Pancreas (tissue), 10 donors: ENCODE results near the gene PRDX4. TPM values are rescaled to one million over a fixed set of nuclear protein-coding genes. Genes with fewer than 3 reads are reported as not detected.

Experiments used
- ATAC-seq, 4 donors: fragments of 200-7000 bp; cut with Tn5 transposase; one replicate each; pipeline versions ENCODE4 v1.8.0 to v1.9.1; 2020; ENCODE audit warnings: mild to moderate bottlenecking in 4 of 4, moderate library complexity in 4 of 4
- DNase-seq, 6 donors: peaks; one replicate each; pipeline ENCODE4 v3.0.0-alpha.2; 2020
- FAIRE-seq: peaks from 2 replicates; lab custom pipeline; 2012; peaks lifted over from hg19 to GRCh38; lab: Jason Lieb, UNC
- H3K27ac ChIP-seq, 4 donors: fragments of 200-600 bp; sonication (generic); 1 replicate in 3 of 4; 2 replicates in 1 of 4; pipeline versions ENCODE4 v1.5.0 to v1.8.0; 2020
- H3K27me3 ChIP-seq, 4 donors: fragments of 200-600 bp; one replicate each; pipeline ENCODE4 v1.8.0; 2021
- H3K36me3 ChIP-seq, 3 donors: fragments of 200-600 bp; sonication (generic) in 1 of 3; one replicate each; pipeline versions ENCODE4 v1.5.0 to v1.8.0; 2020 to 2021
- H3K4me1 ChIP-seq, 3 donors: fragments of 200-600 bp; one replicate each; pipeline ENCODE4 v1.8.0; 2021
- H3K4me3 ChIP-seq, 4 donors: fragments of 200-600 bp; sonication (generic) in 2 of 4; one replicate each; pipeline versions ENCODE4 v1.5.0 to v1.8.0; 2020 to 2021
- H3K9me3 ChIP-seq, 4 donors: fragments of 200-600 bp; one replicate each; pipeline ENCODE4 v1.8.0; 2021
- WGBS, 2 donors: extraction: QIAGEN DNeasy Blood & Tissue Kit; methylation state at CpG; one replicate each; pipeline ENCODE4 v1.1.7; 2013; 5-methylcytosine and 5-hydroxymethylcytosine counted together
- intact Hi-C, 3 donors: fragments of 100-400 bp; cut with DNase I; formaldehyde crosslinking; loops; one replicate each; pipeline versions ENCODE4 v1.11.1 to v1.14.2; 2022
- polyA plus RNA-seq, 2 donors: library from polyadenylated mRNA; stranded (reverse); fragments of 200-250 nt; gene quantifications; one replicate each; pipeline ENCODE4 v1.2.3, GENCODE V29; 2013
- total RNA-seq, 6 donors: library from RNA; stranded (reverse); fragmentation: NEBNext Ultra II Directional in 4 of 6; extraction: Animal tissue kit (Norgen Biotek cat#: 25700) in 4 of 6; gene quantifications; one replicate each; pipeline versions ENCODE4 v1.2.1 to v1.2.4, GENCODE V29; 2021 to 2023
- TF ChIP-seq, protein P1 (sequence below), 4 donors: fragments of 200-600 bp; sonication (generic) in 3 of 4; IDR thresholded peaks; one replicate each; pipeline versions ENCODE4 v1.5.0 to v1.8.0; 2021; ENCODE audit warnings: antibody characterized with exemption in 4 of 4
- donor health status: healthy with polysubstance abuse.
- donor health status: DM: no; HTN: no; CAD: no; lungs with moderate emphysema.
- donor health status: DM: no; HTN: no; CAD: no.
- donor health status: control.
- donor health status: control.
- donor health status: Bipolar disorder and iron deficiency.
- donor health status: DM: yes; HTN: yes; CAD: no.
- donor health status: DM: no; HTN: no; CAD: no.
- donor health status: DM: no; HTN: no; CAD: no.
- donor health status: DM: yes; HTN: yes; CAD: no.

Gene PRDX4
- total RNA-seq (100 to 1,000 TPM; 128 to 222 (median 179) TPM), polyA plus RNA-seq (100 to 1,000 TPM in 1 of 2 donors, 10 to 100 TPM in 1; 48.4 to 119 TPM)

DNA sequence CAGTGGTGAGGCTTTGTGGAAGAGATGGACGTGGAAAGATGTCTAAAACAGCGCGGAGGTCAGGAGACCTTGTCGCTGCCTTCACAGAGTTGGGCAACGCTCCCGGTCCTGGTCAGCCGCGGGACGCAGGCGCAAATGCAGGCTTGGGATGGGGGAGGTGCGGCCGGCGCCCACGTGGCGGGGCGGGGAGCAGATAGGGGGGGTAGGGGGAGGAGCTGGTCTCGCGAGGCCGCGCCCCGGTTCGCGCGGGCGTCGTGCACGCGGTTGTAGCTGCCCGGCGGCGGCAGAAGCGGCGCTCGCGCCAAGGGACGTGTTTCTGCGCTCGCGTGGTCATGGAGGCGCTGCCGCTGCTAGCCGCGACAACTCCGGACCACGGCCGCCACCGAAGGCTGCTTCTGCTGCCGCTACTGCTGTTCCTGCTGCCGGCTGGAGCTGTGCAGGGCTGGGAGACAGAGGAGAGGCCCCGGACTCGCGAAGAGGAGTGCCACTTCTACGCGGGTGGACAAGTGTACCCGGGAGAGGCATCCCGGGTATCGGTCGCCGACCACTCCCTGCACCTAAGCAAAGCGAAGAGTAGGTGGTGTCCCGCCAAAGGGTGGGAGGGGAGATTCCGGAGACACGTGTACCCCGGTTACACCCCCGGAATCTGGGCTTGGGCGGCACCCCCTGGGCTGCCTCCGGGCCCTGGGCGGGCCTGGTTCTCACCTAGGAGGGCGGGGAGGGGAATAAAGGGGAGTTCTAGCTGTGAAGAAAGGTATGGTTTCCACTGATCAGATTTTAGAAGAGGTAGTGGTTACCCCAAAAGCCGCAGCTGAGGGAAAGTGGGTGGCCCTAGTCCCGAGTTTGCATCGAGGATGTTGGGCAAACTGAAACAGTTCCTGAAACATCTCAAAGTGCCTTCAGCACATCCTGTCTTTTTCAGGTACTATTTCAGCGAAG, at the start of gene PRDX4:
TSS of gene PRDX4 (plus strand) at position 255 of the 939 bp plus-strand sequence. CDS start at position 333, 78 bp downstream.
- H3K4me1 ChIP-seq, result peaks cover 0 to 3% (median 0%) of the 10 kb centered on the region in 3 donors
- H3K36me3 ChIP-seq, result no peaks in the 10 kb centered on the region
- intact Hi-C loops, result no loop called here
- TF ChIP-seq, protein P1, sequence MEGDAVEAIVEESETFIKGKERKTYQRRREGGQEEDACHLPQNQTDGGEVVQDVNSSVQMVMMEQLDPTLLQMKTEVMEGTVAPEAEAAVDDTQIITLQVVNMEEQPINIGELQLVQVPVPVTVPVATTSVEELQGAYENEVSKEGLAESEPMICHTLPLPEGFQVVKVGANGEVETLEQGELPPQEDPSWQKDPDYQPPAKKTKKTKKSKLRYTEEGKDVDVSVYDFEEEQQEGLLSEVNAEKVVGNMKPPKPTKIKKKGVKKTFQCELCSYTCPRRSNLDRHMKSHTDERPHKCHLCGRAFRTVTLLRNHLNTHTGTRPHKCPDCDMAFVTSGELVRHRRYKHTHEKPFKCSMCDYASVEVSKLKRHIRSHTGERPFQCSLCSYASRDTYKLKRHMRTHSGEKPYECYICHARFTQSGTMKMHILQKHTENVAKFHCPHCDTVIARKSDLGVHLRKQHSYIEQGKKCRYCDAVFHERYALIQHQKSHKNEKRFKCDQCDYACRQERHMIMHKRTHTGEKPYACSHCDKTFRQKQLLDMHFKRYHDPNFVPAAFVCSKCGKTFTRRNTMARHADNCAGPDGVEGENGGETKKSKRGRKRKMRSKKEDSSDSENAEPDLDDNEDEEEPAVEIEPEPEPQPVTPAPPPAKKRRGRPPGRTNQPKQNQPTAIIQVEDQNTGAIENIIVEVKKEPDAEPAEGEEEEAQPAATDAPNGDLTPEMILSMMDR (IDR thresholded peaks at IDR 0.05), result no peak
- peak within 1 kb of the TSS; percentile 65 to 85 (median 75) for H3K27ac ChIP-seq
- ATAC-seq (peak; percentile 95 to 98 (median 96)), FAIRE-seq (no peak), DNase-seq (peak; percentile 86 to 95 (median 91))
- 0 to 20% methylated on average over 71 to 73 of the region's 73 CpGs for WGBS, 2 donors
- no peaks in the 10 kb centered on the region for H3K27me3 ChIP-seq
- peak within 1 kb of the TSS; percentile 24 to 65 (median 38) for H3K4me3 ChIP-seq
- no peaks in the 10 kb centered on the region for H3K9me3 ChIP-seq

DNA sequence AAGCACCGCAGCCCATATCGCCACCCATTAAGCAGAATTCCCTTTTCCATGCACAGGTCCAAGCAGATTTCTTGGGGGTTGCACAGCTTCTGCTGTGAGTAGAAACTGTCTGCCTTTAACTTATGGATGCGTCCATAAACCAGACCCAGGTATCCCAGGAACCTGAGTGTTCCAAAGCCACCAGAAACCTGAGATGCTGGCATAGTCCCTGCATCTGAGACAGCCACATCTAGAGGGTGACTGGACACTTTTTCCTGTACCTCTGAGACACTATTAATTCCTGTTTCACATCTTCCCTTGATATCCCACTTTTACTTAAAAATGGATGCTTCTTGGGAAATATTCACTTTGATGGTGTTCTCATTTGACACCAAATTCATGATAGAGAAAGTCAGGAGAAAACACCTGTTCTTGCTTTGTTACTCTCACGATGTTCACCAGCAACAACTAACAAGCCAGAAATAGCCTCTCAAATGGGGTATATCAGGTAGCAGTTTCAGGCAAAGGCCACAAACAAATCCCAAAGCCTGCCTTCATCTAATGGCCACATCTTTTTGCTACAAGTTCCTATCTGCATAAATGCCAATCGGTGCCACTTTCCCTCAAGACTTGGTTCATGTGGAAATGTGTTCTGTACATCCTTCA, 45.5 kb upstream of the PRDX4 start:
- 71 to 76% methylated on average over 5 of the region's 5 CpGs for WGBS, 2 donors

DNA sequence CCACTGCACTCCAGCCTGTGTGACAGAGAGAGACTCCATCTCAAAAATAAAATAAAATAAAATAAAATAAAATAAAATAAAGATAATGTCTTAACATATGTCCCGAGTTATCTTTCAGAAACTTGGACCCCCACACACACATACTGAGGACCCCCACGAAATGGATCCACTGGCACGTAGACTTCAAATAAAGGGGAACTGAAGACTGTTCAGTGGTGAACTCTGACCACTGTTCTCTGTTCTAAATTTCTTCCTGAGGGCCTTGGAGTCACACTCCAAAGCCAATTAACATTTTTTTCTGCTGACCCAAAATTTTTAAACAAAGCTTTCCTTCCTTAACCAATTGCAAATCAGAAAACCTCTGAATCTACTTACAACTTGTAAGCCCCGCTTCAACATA, 43.5 kb upstream of the PRDX4 start:
- no peaks in the 10 kb centered on the region for H3K4me1 ChIP-seq
- no peak overlapping the region for H3K4me3 ChIP-seq
- 65 to 76% methylated on average over 4 of the region's 4 CpGs for WGBS, 2 donors
- DNase-seq, result no peak
- no peak for ATAC-seq
- FAIRE-seq, result no peak
- no peaks in the 10 kb centered on the region for H3K36me3 ChIP-seq
- no peak overlapping the region for H3K27ac ChIP-seq
- intact Hi-C loops, result no loop called here
- TF ChIP-seq, protein P1 (IDR thresholded peaks at IDR 0.05), result no peak
- no peaks in the 10 kb centered on the region for H3K9me3 ChIP-seq
- H3K27me3 ChIP-seq, result peaks cover 0 to 8% (median 1%) of the 10 kb centered on the region in 4 donors

More for the DNA sequence above, 45.5 kb upstream of the PRDX4 start:
- Histone ChIP-seq H3K4me1 (no peaks in the 10 kb centered on the region), H3K27me3 (peaks cover 0 to 8% (median 1%) of the 10 kb centered on the region in 4 donors), H3K27ac (no peak overlapping the region), H3K36me3 (no peaks in the 10 kb centered on the region), H3K9me3 (no peaks in the 10 kb centered on the region), H3K4me3 (no peak overlapping the region)
- TF ChIP-seq, protein P1 (IDR thresholded peaks at IDR 0.05), result no peak
- intact Hi-C loops, result no loop called here
- DNase-seq (no peak), ATAC-seq (no peak), FAIRE-seq (no peak)

DNA sequence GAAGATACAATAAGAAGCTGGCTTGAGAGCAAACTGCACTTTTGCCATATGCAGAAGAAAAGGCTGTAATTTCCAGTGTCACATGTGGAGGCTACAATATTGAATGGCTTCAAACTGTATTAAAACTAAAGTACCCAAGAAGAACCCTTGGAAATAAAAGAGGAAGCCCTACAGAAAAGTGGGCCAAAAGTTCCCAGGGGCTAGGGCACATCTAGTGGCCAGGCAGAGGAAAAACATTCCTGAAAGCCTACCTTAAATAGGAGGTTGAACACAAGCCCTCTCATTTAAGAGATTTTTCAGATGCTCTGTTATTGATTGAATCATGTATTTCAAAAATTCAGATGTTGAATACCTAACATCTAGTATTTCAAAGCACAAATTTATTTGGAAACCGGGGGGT, 40.6 kb upstream of the PRDX4 start:
- FAIRE-seq, result no peak
- 45 to 71% methylated on average over 1 of the region's 1 CpG for WGBS, 2 donors

More for the DNA sequence above, 40.6 kb upstream of the PRDX4 start:
- Histone ChIP-seq H3K36me3 (no peaks in the 10 kb centered on the region), H3K4me3 (no peak overlapping the region), H3K27me3 (peaks cover 0 to 12% (median 0%) of the 10 kb centered on the region in 4 donors), H3K4me1 (no peaks in the 10 kb centered on the region), H3K9me3 (no peaks in the 10 kb centered on the region), H3K27ac (no peak overlapping the region)
- DNase-seq, result no peak
- TF ChIP-seq, protein P1 (IDR thresholded peaks at IDR 0.05), result no peak
- no peak for ATAC-seq
- intact Hi-C loops, result no loop called here
